IMR-90 (cell line): ENCODE data around the gene PLCD1. TPM values are rescaled to one million over a fixed set of nuclear protein-coding genes. Genes with fewer than 3 reads are reported as not detected.

Experiments used
- ATAC-seq: fragments of 200-7000 bp; cut with Tn5 transposase; 2 replicates; pipeline ENCODE4 v1.9.1; 2020; ENCODE audit warnings: low read depth, mild to moderate bottlenecking, moderate library complexity
- BruUV-seq: library from RNA; stranded (reverse); fragments of 400-500 nt; replicated peaks from 2 replicates; lab custom pipeline; 2021; lab: Mats Ljungman, UMichigan
- CTCF ChIA-PET: fragments of 300-600 bp; formaldehyde crosslinking; extraction: SDS; loops from one replicate; lab custom pipeline; 2021; ENCODE audit warnings: antibody characterized with exemption; lab: Yijun Ruan, JAX
- POLR2A ChIA-PET: fragments of 300-600 bp; sonication (Branson Sonifier 250); formaldehyde crosslinking; loops from one replicate; lab custom pipeline; 2022; ENCODE audit warnings: antibody characterized with exemption; ENCODE audit not compliant: unreplicated experiment; lab: Charles Lee
- DNase-seq: peaks from one replicate; pipeline ENCODE4 v3.0.0; 2013
- H2AFZ ChIP-seq: replicated peaks from 2 replicates; pipeline ENCODE3; 2013; ENCODE audit warnings: low read length, mild to moderate bottlenecking; ENCODE audit not compliant: poor library complexity
- H2AK5ac ChIP-seq: 2 replicates; pipeline ENCODE4 v1.6.1; 2013; ENCODE audit warnings: low read depth, low read length, inconsistent platforms
- H2AK9ac ChIP-seq: replicated peaks from 2 replicates; pipeline ENCODE3; 2013; ENCODE audit warnings: mild to moderate bottlenecking, low read depth, low read length, moderate library complexity; ENCODE audit not compliant: poor library complexity
- H2BK120ac ChIP-seq: 2 replicates; pipeline ENCODE4 v1.6.1; 2013; ENCODE audit warnings: low read depth, low read length, inconsistent platforms
- H2BK15ac ChIP-seq: 3 replicates; pipeline ENCODE4 v1.6.1; 2013; ENCODE audit warnings: low read depth, low read length, inconsistent platforms
- H2BK20ac ChIP-seq: 2 replicates; pipeline ENCODE4 v1.6.1; 2013; ENCODE audit warnings: low read depth, mild to moderate bottlenecking, inconsistent platforms, low read length, moderate library complexity
- H2BK5ac ChIP-seq: 2 replicates; pipeline ENCODE4 v1.6.1; 2013; ENCODE audit warnings: mild to moderate bottlenecking, low read depth, low read length, inconsistent platforms; ENCODE audit not compliant: poor library complexity, severe bottlenecking
- H3K14ac ChIP-seq: replicated peaks from 2 replicates; pipeline ENCODE4 v1.6.1; 2013; ENCODE audit warnings: low read depth, low read length, inconsistent platforms
- H3K18ac ChIP-seq: 2 replicates; pipeline ENCODE4 v1.6.1; 2013; ENCODE audit warnings: low read depth, low read length, control low read depth
- H3K23ac ChIP-seq: 2 replicates; pipeline ENCODE4 v1.6.1; 2013; ENCODE audit warnings: low read depth, low read length, inconsistent platforms
- H3K27ac ChIP-seq: 2 replicates; pipeline ENCODE4 v1.5.1; 2013; ENCODE audit warnings: mild to moderate bottlenecking, control low read depth, low read length; ENCODE audit not compliant: insufficient read depth
- H3K27me3 ChIP-seq: 2 replicates; pipeline ENCODE4 v1.6.1; 2013; ENCODE audit warnings: low read length; ENCODE audit not compliant: control insufficient read depth, insufficient read depth
- H3K36me3 ChIP-seq: 2 replicates; pipeline ENCODE4 v1.6.1; 2013; ENCODE audit warnings: low read length, mixed read lengths; ENCODE audit not compliant: control insufficient read depth, insufficient read depth
- H3K4ac ChIP-seq: 2 replicates; pipeline ENCODE4 v1.6.1; 2013; ENCODE audit warnings: low read depth, low read length, inconsistent platforms
- H3K4me1 ChIP-seq: 2 replicates; pipeline ENCODE4 v1.6.1; 2013; ENCODE audit warnings: low read length, mixed read lengths; ENCODE audit not compliant: control insufficient read depth, insufficient read depth
- H3K4me2 ChIP-seq: 2 replicates; pipeline ENCODE4 v1.6.1; 2013; ENCODE audit warnings: low read depth, mild to moderate bottlenecking, control low read depth, low read length, moderate library complexity
- H3K4me3 ChIP-seq: 2 replicates; pipeline ENCODE4 v1.5.1; 2013; ENCODE audit warnings: low read depth, mild to moderate bottlenecking, control low read depth, low read length, moderate library complexity; ENCODE audit not compliant: insufficient read depth
- H3K56ac ChIP-seq: 2 replicates; pipeline ENCODE4 v1.6.1; 2013; ENCODE audit warnings: low read length, inconsistent platforms; ENCODE audit not compliant: insufficient read depth; ENCODE audit errors: extremely low read depth
- H3K79me1 ChIP-seq, 2 experiments: 2 replicates each; pipeline ENCODE4 v1.6.1; 2013; ENCODE audit warnings: low read length in 2 of 2, inconsistent platforms in 1 of 2, low read depth in 1 of 2
- H3K9ac ChIP-seq: 2 replicates; pipeline ENCODE4 v1.6.1; 2013; ENCODE audit warnings: low read depth, low read length, control low read depth
- H3K9me1 ChIP-seq: 2 replicates; pipeline ENCODE4 v1.6.1; 2013; ENCODE audit warnings: low read length, inconsistent platforms; ENCODE audit not compliant: insufficient read depth
- H3K9me3 ChIP-seq: 2 replicates; pipeline ENCODE4 v1.6.1; 2013; ENCODE audit warnings: low read length; ENCODE audit not compliant: control insufficient read depth, insufficient read depth
- H4K20me1 ChIP-seq: 2 replicates; pipeline ENCODE4 v1.6.1; 2013; ENCODE audit warnings: low read length, inconsistent platforms; ENCODE audit not compliant: insufficient read depth
- H4K5ac ChIP-seq: 2 replicates; pipeline ENCODE4 v1.6.1; 2013; ENCODE audit warnings: mild to moderate bottlenecking, low read depth, low read length, control low read depth
- H4K8ac ChIP-seq, 2 experiments: 2 replicates each; pipeline ENCODE4 v1.6.1; 2013; ENCODE audit warnings: low read depth in 2 of 2, low read length in 2 of 2, control low read depth in 1 of 2, inconsistent platforms in 1 of 2
- H4K91ac ChIP-seq: 2 replicates; pipeline ENCODE4 v1.6.1; 2013; ENCODE audit warnings: low read depth, low read length, inconsistent platforms; ENCODE audit not compliant: insufficient read depth
- CTCF ChIP-seq: conservative IDR thresholded peaks from 2 replicates; pipeline ENCODE4 v1.5.1; 2012; ENCODE audit warnings: mild to moderate bottlenecking, low read depth, low read length, improper control_type of control experiment
- MAFK ChIP-seq: IDR thresholded peaks from 2 replicates; pipeline ENCODE4 v1.6.1; 2012; ENCODE audit warnings: low read depth, low read length, improper control_type of control experiment
- NFE2L2 ChIP-seq: fragments of 150-350 bp; IDR thresholded peaks from 2 replicates; pipeline ENCODE4 v1.6.1; 2016; ENCODE audit warnings: low read depth, mild to moderate bottlenecking, low read length
- SMC3 ChIP-seq: fragments of 150-350 bp; IDR thresholded peaks from 2 replicates; pipeline ENCODE4 v1.6.1; 2016; ENCODE audit warnings: low read depth, mild to moderate bottlenecking, antibody characterized with exemption, low read length, moderate library complexity
- WGBS, 2 experiments: methylation state at CpG; one replicate each; pipeline versions ENCODE4 v1.1.5 to v1.1.7; 2013; ENCODE audit warnings: missing lambda C conversion rate in 2 of 2; ENCODE audit not compliant: insufficient read length in 1 of 2; ENCODE audit errors: extremely low coverage in 2 of 2; 5-methylcytosine and 5-hydroxymethylcytosine counted together
- dilution Hi-C: fragments of 300-500 bp; cut with HindIII; formaldehyde crosslinking; loops from one replicate; pipeline ENCODE4 v1.14.3; 2018; ENCODE audit warnings: low sequenced_read_pairs; ENCODE audit not compliant: unreplicated experiment
- in situ Hi-C: fragments of 300-500 bp; cut with MboI; formaldehyde crosslinking; loops from 3 replicates; pipeline ENCODE4 v1.14.3; 2019; ENCODE audit warnings: low sequenced_read_pairs, inconsistent platforms, mixed read lengths
- intact Hi-C: fragments of 100-400 bp; cut with micrococcal nuclease; formaldehyde crosslinking; loops from 2 replicates; pipeline ENCODE4 v1.10.0; 2022
- polyA plus RNA-seq, 3 experiments: library from polyadenylated mRNA; depleted of rRNA; stranded (reverse); fragments of >200 nt; gene quantifications; 2 replicates each; pipeline ENCODE4 v1.2.3, GENCODE V29; 2012; ENCODE audit warnings: low replicate concordance in 1 of 3
- total RNA-seq: library from RNA; depleted of rRNA; stranded (reverse); fragments of >200 nt; gene quantifications from 2 replicates; pipeline ENCODE4 v1.2.3, GENCODE V29; 2012

PLCD1 gene
- total and polyA plus RNA-seq, 2 of the 4 experiments (the other 2 are of a cell fraction) = 14.9 to 16.3 TPM

DNA sequence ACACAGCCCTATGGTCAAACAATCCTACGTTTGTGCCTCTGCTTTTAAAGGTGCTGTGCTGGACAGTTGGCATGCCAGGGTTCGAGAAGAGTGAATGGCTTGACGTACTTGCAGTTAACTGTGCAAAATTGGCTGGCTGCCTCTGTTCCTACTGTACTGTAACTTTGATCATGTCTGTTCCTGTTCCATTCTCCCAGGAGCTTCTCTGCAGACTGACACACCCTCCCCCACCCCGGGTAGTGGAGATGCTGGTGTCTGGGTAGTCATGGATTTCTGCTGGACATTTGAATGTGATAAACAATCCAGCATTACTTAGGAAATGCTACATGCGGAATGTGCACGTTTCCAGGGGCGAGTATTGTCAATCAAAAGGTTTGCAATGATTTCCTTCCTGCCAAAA is 45.4 kb downstream of the PLCD1 start:
- Histone ChIP-seq H4K5ac (no peak overlapping the region), H2AFZ (no peak overlapping the region), H3K36me3 (peaks cover 20% of the 10 kb centered on the region), H3K56ac (no peak overlapping the region), H3K4me2 (no peak overlapping the region), H3K23ac (no peak overlapping the region), H3K9me3 (no peaks in the 10 kb centered on the region), H3K27ac (no peak overlapping the region), H3K79me1 (0 out of 4 replicates have a peak, but pooled peaks cover 0 to 2% of the 10 kb centered on the region in 2 experiments), H4K20me1 (no peaks in the 10 kb centered on the region), H2BK20ac (no peak overlapping the region), H3K14ac (no peak overlapping the region), H2AK9ac (no peak overlapping the region), H4K91ac (no peak overlapping the region), H3K9ac (no peak overlapping the region), H2BK5ac (no peak overlapping the region), H3K27me3 (no peaks in the 10 kb centered on the region), H3K4me3 (no peak overlapping the region), H3K9me1 (peaks cover 7% of the 10 kb centered on the region; the same call in 1 of the 2 replicates), H3K4ac (no peak overlapping the region), H2AK5ac (no peak overlapping the region), H3K18ac (no peak overlapping the region), H2BK120ac (no peak overlapping the region), H4K8ac (no peak overlapping the region), H2BK15ac (no peak overlapping the region), H3K4me1 (no peaks in the 10 kb centered on the region)
- TF ChIP-seq CTCF (no peak), SMC3 (no peak), NFE2L2 (no peak), MAFK (no peak)
- in situ Hi-C loops = no loop called here
- BruUV-seq = no TSS peak
- intact Hi-C loops = no loop called here
- POLR2A ChIA-PET = no interaction called here
- ATAC-seq = no peak
- CTCF ChIA-PET = no interaction called here
- no peak for DNase-seq
- no CpG with 5 or more reads among the region's 7 CpGs for WGBS, 2 experiments
- dilution Hi-C loops = no loop called here
